Neural cell (in vitro differentiated cells): ENCODE data around the gene PRR11. TPM values are rescaled to one million over a fixed set of nuclear protein-coding genes. Genes with fewer than 3 reads are reported as not detected.

ENCODE experiments used
- H2AFZ ChIP-seq: fragments of 200-600, 300-800 bp; sonication (generic), shearing (Covaris generic); 2 replicates; pipeline ENCODE4 v1.6.0; 2014; ENCODE audit warnings: low read depth, mild to moderate bottlenecking, antibody characterized with exemption, low read length, moderate library complexity
- H3F3A ChIP-seq: fragments of 200-600 bp; shearing (Covaris generic); 2 replicates; pipeline ENCODE4 v1.6.1; 2016; ENCODE audit warnings: mild to moderate bottlenecking, moderate library complexity, mixed read lengths, antibody characterized with exemption, low read length; ENCODE audit not compliant: insufficient read depth, poor library complexity, severe bottlenecking
- H3K27ac ChIP-seq: fragments of 200-600, 300-800 bp; sonication (generic), shearing (Covaris generic); 2 replicates; pipeline ENCODE4 v1.5.1; 2014; ENCODE audit warnings: mild to moderate bottlenecking, low read length, moderate library complexity
- H3K27me3 ChIP-seq: fragments of 300-800, 200-600 bp; sonication (generic), shearing (Covaris generic); 2 replicates; pipeline ENCODE4 v1.6.0; 2014; ENCODE audit warnings: mild to moderate bottlenecking, low read depth, low read length, moderate library complexity; ENCODE audit not compliant: insufficient read depth
- H3K36me3 ChIP-seq: fragments of 300-800, 200-600 bp; sonication (generic), shearing (Covaris generic); 2 replicates; pipeline ENCODE4 v1.5.1; 2014; ENCODE audit warnings: mild to moderate bottlenecking, antibody characterized with exemption, low read length, moderate library complexity; ENCODE audit not compliant: insufficient read depth
- H3K4me2 ChIP-seq: fragments of 300-800, 200-600 bp; sonication (generic), shearing (Covaris generic); 2 replicates; pipeline ENCODE4 v1.6.0; 2014; ENCODE audit warnings: mild to moderate bottlenecking, low read length
- H3K4me3 ChIP-seq: fragments of 300-800, 200-600 bp; sonication (generic), shearing (Covaris generic); 2 replicates; pipeline ENCODE4 v1.5.1; 2014; ENCODE audit warnings: mild to moderate bottlenecking, low read length, moderate library complexity
- H3K79me2 ChIP-seq: fragments of 200-600 bp; shearing (Covaris generic); replicated peaks from 2 replicates; pipeline ENCODE4 v1.6.0; 2014; ENCODE audit warnings: mild to moderate bottlenecking, low read length, moderate library complexity; ENCODE audit not compliant: insufficient read depth
- H3K9ac ChIP-seq: fragments of 300-800, 200-600 bp; sonication (generic), shearing (Covaris generic); 2 replicates; pipeline ENCODE4 v1.6.1; 2016; ENCODE audit warnings: mild to moderate bottlenecking, low read length, mixed read lengths
- H3K9me2 ChIP-seq: fragments of 200-600 bp; shearing (Covaris generic); 2 replicates; pipeline ENCODE4 v1.6.1; 2016; ENCODE audit warnings: mild to moderate bottlenecking, low read length, mixed read lengths; ENCODE audit not compliant: insufficient read depth
- H3K9me3 ChIP-seq: fragments of 200-600, 300-800 bp; sonication (generic), shearing (Covaris generic); 2 replicates; pipeline ENCODE4 v1.6.1; 2016; ENCODE audit warnings: mild to moderate bottlenecking, mixed run types, low read length, moderate library complexity, mixed read lengths
- H4K20me1 ChIP-seq: fragments of 200-600 bp; shearing (Covaris generic); 2 replicates; pipeline ENCODE4 v1.6.1; 2016; ENCODE audit warnings: mild to moderate bottlenecking, mixed run types; ENCODE audit not compliant: insufficient read depth
- CTCF ChIP-seq: fragments of 450-650 bp; IDR thresholded peaks from 2 replicates; pipeline ENCODE4 v1.5.1; 2014; ENCODE audit warnings: antibody characterized with exemption, mild to moderate bottlenecking, moderate library complexity; ENCODE audit not compliant: poor library complexity, severe bottlenecking
- EP300 ChIP-seq: fragments of 450-650 bp; conservative IDR thresholded peaks from 2 replicates; pipeline ENCODE4 v1.6.1; 2014; ENCODE audit warnings: antibody characterized with exemption, mild to moderate bottlenecking, moderate library complexity; ENCODE audit not compliant: poor library complexity, severe bottlenecking
- EZH2 ChIP-seq: fragments of 200-600, 300-800 bp; shearing (Covaris generic), sonication (generic); IDR thresholded peaks from 2 replicates; pipeline ENCODE4 v1.6.1; 2014; ENCODE audit warnings: antibody characterized with exemption, low read length, borderline replicate concordance, mild to moderate bottlenecking; ENCODE audit not compliant: insufficient read depth, poor library complexity, severe bottlenecking
- MXI1 ChIP-seq: fragments of 450-650 bp; conservative IDR thresholded peaks from 2 replicates; pipeline ENCODE4 v1.6.1; 2014; ENCODE audit warnings: antibody characterized with exemption, mild to moderate bottlenecking; ENCODE audit not compliant: poor library complexity, severe bottlenecking
- POLR2AphosphoS5 ChIP-seq: IDR thresholded peaks from 2 replicates; pipeline ENCODE4 v1.6.1; 2012
- RAD21 ChIP-seq: fragments of 450-650 bp; conservative IDR thresholded peaks from 2 replicates; pipeline ENCODE4 v1.6.1; 2014; ENCODE audit warnings: antibody characterized with exemption, mild to moderate bottlenecking, moderate library complexity
- REST ChIP-seq: IDR thresholded peaks from 2 replicates; pipeline ENCODE4 v1.6.1; 2012; ENCODE audit warnings: borderline replicate concordance
- SMC3 ChIP-seq: fragments of 450-650 bp; conservative IDR thresholded peaks from 2 replicates; pipeline ENCODE4 v1.6.1; 2014; ENCODE audit warnings: antibody characterized with exemption, mild to moderate bottlenecking, moderate library complexity; ENCODE audit not compliant: poor library complexity
- TAF1 ChIP-seq: IDR thresholded peaks from 2 replicates; pipeline ENCODE4 v1.6.1; 2012; ENCODE audit warnings: low read depth
- polyA plus RNA-seq: library from polyadenylated mRNA; depleted of rRNA; stranded (reverse); fragments of >200 nt; gene quantifications from 2 replicates; pipeline ENCODE4 v1.2.3, GENCODE V29; 2014

PRR11 gene
- polyA plus RNA-seq, 1 donor from 2014 or later: 0.22 TPM

- H3K4me2 ChIP-seq: no peak overlapping the region
- H3K27me3 ChIP-seq: no peaks in the 10 kb centered on the region
- H3K79me2 ChIP-seq: peaks cover 96% of the 10 kb centered on the region
- H3K4me3 ChIP-seq: no peak overlapping the region
- no peaks in the 10 kb centered on the region for H3K36me3 ChIP-seq
- no peak overlapping the region for H3K9ac ChIP-seq
- no peak for TF ChIP-seq EZH2
- TF ChIP-seq SMC3: no peak
- TF ChIP-seq RAD21: no peak
- no peak for TF ChIP-seq POLR2AphosphoS5
- TF ChIP-seq REST: no peak
- TF ChIP-seq TAF1: no peak
- no peak overlapping the region for H2AFZ ChIP-seq
- H3K9me2 ChIP-seq: no peaks in the 10 kb centered on the region
- H3K27ac ChIP-seq: no peak overlapping the region
- H3K9me3 ChIP-seq: no peaks in the 10 kb centered on the region
- no peaks in the 10 kb centered on the region for H4K20me1 ChIP-seq
- no peaks in the 10 kb centered on the region for H3F3A ChIP-seq
These were observed 6.5 kb upstream of the PRR11 start for GRCh38 chr17:59149051-59149450.

- Histone ChIP-seq H3K27ac (no peak overlapping the region), H3K4me3 (no peak overlapping the region), H3K9ac (no peak overlapping the region), H3K4me2 (no peak overlapping the region), H3K79me2 (peaks cover 87% of the 10 kb centered on the region), H3K27me3 (no peaks in the 10 kb centered on the region), H3K9me3 (no peaks in the 10 kb centered on the region), H2AFZ (no peak overlapping the region), H3F3A (no peaks in the 10 kb centered on the region), H4K20me1 (no peaks in the 10 kb centered on the region), H3K9me2 (no peaks in the 10 kb centered on the region), H3K36me3 (no peaks in the 10 kb centered on the region)
- no peak for TF ChIP-seq RAD21
- TF ChIP-seq TAF1: no peak
- TF ChIP-seq MXI1: no peak
- no peak for TF ChIP-seq EZH2
- TF ChIP-seq REST: no peak
- no peak for TF ChIP-seq CTCF
- TF ChIP-seq SMC3: no peak
- no peak for TF ChIP-seq EP300
- TF ChIP-seq POLR2AphosphoS5: no peak
These were observed 5.6 kb upstream of the PRR11 start for GRCh38 chr17:59149841-59150511.
